Testis (tissue), 2 donors: Measurements from ENCODE around the gene SLC35F5.

Experiments used
- CTCF ChIP-seq, 3 experiments: fragments of 450-650 bp in 2 of 3; fragments of 200-600 bp in 1 of 3; sonication (generic) in 1 of 3; IDR thresholded peaks; one replicate each; pipeline ENCODE4 v1.5.1; 2016 to 2019; ENCODE audit warnings: antibody characterized with exemption in 3 of 3, mild to moderate bottlenecking in 2 of 3, moderate library complexity in 1 of 3
- POLR2A ChIP-seq: fragments of 450-650 bp; IDR thresholded peaks from one replicate; pipeline ENCODE4 v1.6.1; 2017; ENCODE audit warnings: antibody characterized with exemption, mild to moderate bottlenecking, moderate library complexity

GRCh38 chr2:113692698-113693428 lies 63.6 kb downstream of the SLC35F5 start:
- no peak for TF ChIP-seq CTCF (IDR thresholded peaks at IDR 0.05)
- TF ChIP-seq POLR2A: no peak
